Glutamatergic neuron (in vitro differentiated cells): ENCODE data around the gene LCP2. TPM values are rescaled to one million over a fixed set of nuclear protein-coding genes. Genes with fewer than 3 reads are reported as not detected.

ENCODE experiments used
- DNase-seq: peaks from one replicate; pipeline ENCODE4 v3.0.0; 2022
- H3K27ac Mint-ChIP-seq: one replicate; pipeline ENCODE4 v1.8.0; 2020; ENCODE audit warnings: mild to moderate bottlenecking, mixed read lengths, inconsistent platforms; ENCODE audit not compliant: unreplicated experiment
- H3K27me3 Mint-ChIP-seq: one replicate; pipeline ENCODE4 v1.8.0; 2020; ENCODE audit warnings: mild to moderate bottlenecking, moderate library complexity, mixed read lengths, inconsistent platforms; ENCODE audit not compliant: unreplicated experiment
- H3K36me3 Mint-ChIP-seq: one replicate; pipeline ENCODE4 v1.8.0; 2020; ENCODE audit warnings: mild to moderate bottlenecking, mixed read lengths, inconsistent platforms; ENCODE audit not compliant: unreplicated experiment
- H3K4me1 Mint-ChIP-seq: one replicate; pipeline ENCODE4 v1.8.0; 2020; ENCODE audit warnings: mild to moderate bottlenecking, low read depth, mixed read lengths, inconsistent platforms; ENCODE audit not compliant: unreplicated experiment
- H3K4me3 Mint-ChIP-seq: one replicate; pipeline ENCODE4 v1.8.0; 2020; ENCODE audit warnings: mild to moderate bottlenecking, mixed read lengths, inconsistent platforms; ENCODE audit not compliant: unreplicated experiment
- H3K9me3 Mint-ChIP-seq: one replicate; pipeline ENCODE4 v1.8.0; 2020; ENCODE audit warnings: mild to moderate bottlenecking, moderate library complexity, mixed read lengths, inconsistent platforms; ENCODE audit not compliant: unreplicated experiment
- total RNA-seq: library from RNA; stranded (reverse); fragmentation: NEBNext Ultra II Directional; extraction: Animal tissue kit (Norgen Biotek cat#: 25700); gene quantifications from one replicate; pipeline ENCODE4 v1.2.1, GENCODE V29; 2021; ENCODE audit not compliant: unreplicated experiment
- TF ChIP-seq, protein P1 (sequence below): fragments of 200-600 bp; sonication (generic); IDR thresholded peaks from one replicate; pipeline ENCODE4 v1.5.0; 2021; ENCODE audit not compliant: partially characterized antibody, unreplicated experiment

Gene LCP2
- total RNA-seq, 1 donor from 2014 or later: not detected

DNA sequence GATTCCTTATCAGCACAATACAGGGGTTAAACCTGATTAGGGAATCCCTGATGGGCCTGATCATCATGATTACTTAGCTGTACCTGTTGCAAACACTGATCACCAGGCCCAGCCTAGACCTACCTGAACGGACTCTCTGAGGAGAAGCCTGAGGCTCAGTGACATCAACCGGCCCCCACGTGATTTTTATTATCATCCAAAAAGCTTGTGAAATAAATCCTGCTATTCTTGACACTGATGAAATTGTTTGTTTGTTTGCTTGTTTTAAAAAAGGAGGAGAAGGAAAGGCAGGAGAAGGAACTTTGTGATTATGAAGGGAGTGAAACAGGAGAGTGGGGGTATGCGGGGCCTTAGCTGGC is 18.1 kb downstream of the LCP2 start:
- H3K4me3 Mint-ChIP-seq: no peak overlapping the region
- TF ChIP-seq, protein P1, sequence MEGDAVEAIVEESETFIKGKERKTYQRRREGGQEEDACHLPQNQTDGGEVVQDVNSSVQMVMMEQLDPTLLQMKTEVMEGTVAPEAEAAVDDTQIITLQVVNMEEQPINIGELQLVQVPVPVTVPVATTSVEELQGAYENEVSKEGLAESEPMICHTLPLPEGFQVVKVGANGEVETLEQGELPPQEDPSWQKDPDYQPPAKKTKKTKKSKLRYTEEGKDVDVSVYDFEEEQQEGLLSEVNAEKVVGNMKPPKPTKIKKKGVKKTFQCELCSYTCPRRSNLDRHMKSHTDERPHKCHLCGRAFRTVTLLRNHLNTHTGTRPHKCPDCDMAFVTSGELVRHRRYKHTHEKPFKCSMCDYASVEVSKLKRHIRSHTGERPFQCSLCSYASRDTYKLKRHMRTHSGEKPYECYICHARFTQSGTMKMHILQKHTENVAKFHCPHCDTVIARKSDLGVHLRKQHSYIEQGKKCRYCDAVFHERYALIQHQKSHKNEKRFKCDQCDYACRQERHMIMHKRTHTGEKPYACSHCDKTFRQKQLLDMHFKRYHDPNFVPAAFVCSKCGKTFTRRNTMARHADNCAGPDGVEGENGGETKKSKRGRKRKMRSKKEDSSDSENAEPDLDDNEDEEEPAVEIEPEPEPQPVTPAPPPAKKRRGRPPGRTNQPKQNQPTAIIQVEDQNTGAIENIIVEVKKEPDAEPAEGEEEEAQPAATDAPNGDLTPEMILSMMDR: no peak
- no peak overlapping the region for H3K27ac Mint-ChIP-seq
- DNase-seq: no peak
- H3K36me3 Mint-ChIP-seq: peaks cover 5% of the 10 kb centered on the region
- H3K4me1 Mint-ChIP-seq: no peaks in the 10 kb centered on the region
- peaks cover 3% of the 10 kb centered on the region for H3K27me3 Mint-ChIP-seq
- H3K9me3 Mint-ChIP-seq: no peaks in the 10 kb centered on the region

DNA sequence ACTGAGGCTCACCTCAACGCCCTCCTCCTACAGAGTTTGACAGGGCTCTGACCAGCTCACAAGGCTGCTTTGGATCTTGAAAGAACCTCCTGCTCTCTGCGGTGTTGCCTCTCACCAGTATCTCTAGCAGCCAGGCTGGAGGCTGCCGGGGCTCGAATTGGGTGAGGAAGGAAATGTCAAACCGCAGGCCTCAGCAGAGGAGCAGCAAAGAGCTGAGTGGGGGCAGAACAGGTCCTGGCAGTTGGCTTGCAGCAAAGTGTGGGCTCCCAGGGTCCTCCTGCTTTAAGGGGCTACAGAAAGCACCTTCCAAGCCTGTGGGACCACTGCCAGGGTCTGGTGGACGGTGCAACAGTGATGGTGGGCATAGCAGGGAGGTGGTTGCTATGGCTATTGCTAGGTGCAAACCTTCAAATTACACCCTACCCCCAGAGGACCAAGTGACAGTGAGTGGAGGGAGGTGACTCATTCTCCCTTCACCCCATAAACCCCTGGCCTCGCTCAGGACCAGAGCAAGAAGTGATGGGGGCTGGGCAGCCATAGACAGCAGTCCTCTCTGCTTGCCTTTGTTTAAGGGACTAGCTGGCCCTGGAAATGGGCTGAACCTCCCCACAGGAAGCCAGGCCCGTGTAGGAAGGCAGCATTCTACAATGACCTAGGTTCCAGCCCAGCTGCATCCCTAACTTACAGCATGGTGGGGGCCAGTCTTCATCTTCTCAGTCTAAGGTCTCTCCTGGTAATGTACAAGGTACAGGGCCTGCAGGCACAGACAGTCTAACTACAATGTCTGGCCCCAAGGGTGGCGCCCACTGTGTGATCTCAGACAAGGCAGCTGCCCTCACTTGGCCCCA is 18.7 kb downstream of the LCP2 start:
- Mint-ChIP-seq H3K9me3 (no peaks in the 10 kb centered on the region), H3K4me3 (no peak overlapping the region), H3K4me1 (no peaks in the 10 kb centered on the region), H3K27ac (no peak overlapping the region), H3K36me3 (peaks cover 5% of the 10 kb centered on the region), H3K27me3 (peaks cover 3% of the 10 kb centered on the region)
- no peak for DNase-seq
- TF ChIP-seq, protein P1: no peak

DNA sequence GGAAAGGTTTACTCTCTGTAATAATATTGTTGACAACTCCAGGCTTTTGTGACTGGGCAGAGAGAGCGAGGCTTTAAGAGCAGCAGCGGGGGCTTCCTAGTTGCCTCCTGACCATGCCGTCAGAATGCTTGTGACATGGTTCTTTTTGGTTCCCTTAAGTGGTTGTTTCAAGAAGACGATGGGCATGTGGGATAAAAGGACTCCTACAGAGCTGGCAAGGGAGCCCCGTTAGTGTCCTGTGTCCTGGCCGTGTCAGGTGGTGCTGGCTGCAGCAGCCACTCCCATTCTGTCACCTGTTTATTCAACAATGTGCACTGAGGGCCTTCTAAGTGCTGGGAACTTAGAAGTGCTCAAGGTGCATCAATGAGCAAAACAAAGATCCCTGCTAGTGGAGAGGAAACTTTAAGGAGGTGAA is 19.7 kb downstream of the LCP2 start:
- no peaks in the 10 kb centered on the region for H3K9me3 Mint-ChIP-seq
- no peak overlapping the region for H3K27ac Mint-ChIP-seq
- DNase-seq: no peak
- TF ChIP-seq, protein P1: no peak
- H3K36me3 Mint-ChIP-seq: no peaks in the 10 kb centered on the region
- H3K4me3 Mint-ChIP-seq: no peak overlapping the region
- H3K27me3 Mint-ChIP-seq: peaks cover 3% of the 10 kb centered on the region
- H3K4me1 Mint-ChIP-seq: no peaks in the 10 kb centered on the region

DNA sequence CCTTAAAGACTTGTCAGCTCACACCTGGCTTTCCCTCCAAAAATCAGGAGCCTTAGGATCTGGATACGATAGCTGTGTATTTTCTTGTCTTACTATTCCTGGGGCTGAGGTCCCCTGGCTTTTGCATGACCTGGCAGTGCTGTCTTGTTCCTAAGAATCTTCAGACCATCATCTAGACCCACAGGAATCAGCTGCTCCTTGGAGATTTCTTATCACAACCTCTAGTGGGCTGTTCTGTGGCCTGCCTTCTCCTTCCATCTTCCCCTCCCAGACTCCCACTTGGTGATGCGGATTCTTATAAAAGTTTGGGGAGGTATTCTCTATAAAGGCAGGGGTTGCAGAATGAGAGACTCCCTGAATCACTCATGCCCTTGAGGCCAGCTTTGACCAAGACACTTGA is 21.4 kb downstream of the LCP2 start:
- Mint-ChIP-seq H3K36me3 (no peaks in the 10 kb centered on the region), H3K4me1 (no peaks in the 10 kb centered on the region), H3K9me3 (peaks cover 4% of the 10 kb centered on the region), H3K27me3 (peaks cover 3% of the 10 kb centered on the region), H3K27ac (no peak overlapping the region), H3K4me3 (no peak overlapping the region)
- TF ChIP-seq, protein P1: no peak
- DNase-seq: no peak

- Mint-ChIP-seq H3K36me3 (no peaks in the 10 kb centered on the region), H3K4me1 (no peaks in the 10 kb centered on the region)
- TF ChIP-seq, protein P1: no peak
These were observed 22.1 kb downstream of the LCP2 start for GRCh38 chr5:170275376-170275994.

More at GRCh38 chr5:170275376-170275994, 22.1 kb downstream of the LCP2 start:
- Mint-ChIP-seq H3K27ac (no peak overlapping the region), H3K9me3 (peaks cover 4% of the 10 kb centered on the region), H3K27me3 (peaks cover 3% of the 10 kb centered on the region), H3K4me3 (no peak overlapping the region)
- no peak for DNase-seq
